ENCODE results near the gene DVL2.

Gene DVL2

DNA sequence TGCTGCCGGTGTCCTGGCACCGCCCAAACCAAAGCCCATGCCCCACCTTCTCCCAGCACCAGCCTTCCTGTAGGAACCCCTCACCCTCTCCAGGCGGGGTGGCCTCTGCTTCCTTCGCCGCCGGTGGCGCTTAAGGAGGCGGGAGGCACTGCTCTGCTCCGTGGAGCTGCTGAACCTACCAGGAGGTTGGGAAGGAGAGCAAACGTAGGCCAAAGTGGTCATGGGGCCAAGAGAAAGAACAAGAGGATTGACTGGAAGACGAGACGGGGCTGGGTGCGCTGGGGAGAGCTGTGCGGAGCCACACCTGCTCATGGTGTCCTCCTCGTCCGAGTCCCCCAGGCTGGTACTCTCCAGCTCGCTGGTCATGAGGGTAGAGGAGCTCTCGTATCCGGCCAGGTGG lies 4.8 kb downstream of the DVL2 start:
- Histone ChIP-seq H3K9ac (ENCODE audit: low read length) (no peak overlapping the region), H3K79me2 (ENCODE audit: insufficient read depth, low read length) (peaks cover 23% of the 10 kb centered on the region), H3K4me3 (ENCODE audit: low read depth, low read length, poor library complexity, severe bottlenecking) (no peak overlapping the region), H3K4me1 (ENCODE audit: insufficient read depth, low read length, severe bottlenecking) (peaks cover 12% of the 10 kb centered on the region), H3K9me3 (ENCODE audit: low read length) (no peaks in the 10 kb centered on the region), H3K27ac (ENCODE audit: low read depth, low read length, poor library complexity, severe bottlenecking) (no peak overlapping the region), H3K36me3 (ENCODE audit: insufficient read depth, low read length) (peaks cover 73% of the 10 kb centered on the region), H3F3A (ENCODE audit: insufficient read depth, low read length) (no peaks in the 10 kb centered on the region; the same call in 1 of the 2 replicates), H3K27me3 (ENCODE audit: insufficient read depth, low read length) (no peaks in the 10 kb centered on the region), H2AFZ (ENCODE audit: low read length) (no peak overlapping the region), H3K4me2 (ENCODE audit: low read length) (no peak overlapping the region), H4K20me1 (ENCODE audit: insufficient read depth, low read length) (no peaks in the 10 kb centered on the region), H3K9me2 (ENCODE audit: low read depth, low read length) (no peaks in the 10 kb centered on the region)
- TF ChIP-seq CTCF (IDR thresholded peaks at IDR 0.05; ENCODE audit: low read length) (no peak), EZH2 (IDR thresholded peaks at IDR 0.05; ENCODE audit: borderline replicate concordance, low read length) (no peak)

DNA sequence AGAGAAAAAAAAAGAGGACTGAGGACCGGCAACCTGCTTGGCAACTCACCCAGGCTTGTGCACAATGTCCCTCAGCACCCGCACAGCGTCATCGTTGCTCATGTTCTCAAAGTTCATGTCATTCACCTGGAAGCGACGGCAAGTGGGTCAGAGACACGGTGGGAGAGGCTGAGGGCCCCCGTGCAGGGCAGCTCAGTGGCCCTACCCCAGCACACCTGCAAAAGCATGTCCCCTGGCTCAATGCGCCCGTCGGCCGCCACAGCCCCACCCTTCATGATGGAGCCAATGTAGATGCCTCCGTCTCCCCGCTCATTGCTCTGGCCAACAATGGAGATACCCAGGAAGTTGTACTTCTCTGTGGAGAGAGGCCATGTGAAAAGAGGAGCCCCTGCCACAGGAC lies 5.4 kb downstream of the DVL2 start:
- Histone ChIP-seq H3K4me3 (ENCODE audit: low read depth, low read length, poor library complexity, severe bottlenecking) (no peak overlapping the region), H3K9me2 (ENCODE audit: low read depth, low read length) (no peaks in the 10 kb centered on the region), H3K9me3 (ENCODE audit: low read length) (no peaks in the 10 kb centered on the region), H2AFZ (ENCODE audit: low read length) (no peak overlapping the region), H3K27me3 (ENCODE audit: insufficient read depth, low read length) (no peaks in the 10 kb centered on the region), H3K79me2 (ENCODE audit: insufficient read depth, low read length) (peaks cover 23% of the 10 kb centered on the region), H3K9ac (ENCODE audit: low read length) (no peak overlapping the region), H3F3A (ENCODE audit: insufficient read depth, low read length) (no peaks in the 10 kb centered on the region; the same call in 1 of the 2 replicates), H3K4me1 (ENCODE audit: insufficient read depth, low read length, severe bottlenecking) (peaks cover 11% of the 10 kb centered on the region), H3K36me3 (ENCODE audit: insufficient read depth, low read length) (peaks cover 79% of the 10 kb centered on the region), H3K27ac (ENCODE audit: low read depth, low read length, poor library complexity, severe bottlenecking) (no peak overlapping the region), H4K20me1 (ENCODE audit: insufficient read depth, low read length) (no peaks in the 10 kb centered on the region), H3K4me2 (ENCODE audit: low read length) (no peak overlapping the region)
- TF ChIP-seq CTCF (IDR thresholded peaks at IDR 0.05; ENCODE audit: low read length) (no peak), EZH2 (IDR thresholded peaks at IDR 0.05; ENCODE audit: borderline replicate concordance, low read length) (no peak)

DNA sequence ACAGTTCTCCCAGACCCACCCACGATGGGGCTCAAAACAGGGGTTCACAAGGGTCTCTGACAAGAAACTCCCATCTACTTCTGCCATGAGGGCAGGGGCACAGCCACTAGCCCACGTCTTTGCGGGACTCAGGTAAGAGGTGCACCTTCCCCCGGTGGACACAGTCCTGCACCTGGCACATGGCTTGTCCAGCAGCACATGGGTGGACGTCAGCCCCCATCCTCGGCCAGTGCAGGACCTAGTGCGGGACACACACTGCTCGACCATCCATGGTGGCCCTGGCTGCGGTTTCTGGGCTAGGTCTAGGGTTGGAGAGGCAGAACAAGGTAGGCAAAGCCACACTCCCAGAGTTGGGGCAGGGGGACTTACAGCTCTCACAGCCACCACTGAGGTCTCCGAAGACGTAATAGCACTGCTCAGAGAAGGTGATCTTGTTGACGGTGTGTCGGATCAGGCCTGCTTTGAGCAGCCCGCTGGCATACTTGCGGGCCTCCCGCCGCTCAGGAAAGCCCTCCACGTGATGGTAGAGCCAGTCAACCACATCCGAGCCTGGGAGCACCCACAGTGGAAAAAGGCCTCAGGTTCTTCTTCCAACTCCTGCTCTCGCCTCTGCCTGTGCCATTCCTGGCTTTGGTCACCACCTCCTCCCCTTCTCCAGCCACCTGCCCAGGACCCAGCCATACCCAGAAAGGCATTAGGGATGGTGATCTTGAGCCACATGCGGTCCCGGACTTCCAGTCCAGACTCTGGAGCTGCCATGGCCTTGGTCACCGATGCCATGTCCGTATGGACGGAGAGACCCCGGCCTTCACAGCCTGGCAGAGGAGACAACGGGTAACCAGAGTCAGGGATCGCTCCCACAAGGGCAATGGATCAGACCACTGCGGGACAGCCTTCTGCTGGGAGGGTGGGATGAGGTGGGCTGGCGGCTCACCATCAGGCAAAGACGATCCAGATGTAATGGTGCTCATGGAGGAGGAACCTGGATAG lies 7.3 kb downstream of the DVL2 start:
- no peak overlapping the region for H2AFZ ChIP-seq (ENCODE audit: low read length)
- no peaks in the 10 kb centered on the region for H4K20me1 ChIP-seq (ENCODE audit: insufficient read depth, low read length)
- peaks cover 5% of the 10 kb centered on the region for H3K79me2 ChIP-seq (ENCODE audit: insufficient read depth, low read length)
- no peaks in the 10 kb centered on the region for H3K27me3 ChIP-seq (ENCODE audit: insufficient read depth, low read length)
- H3K9me2 ChIP-seq (ENCODE audit: low read depth, low read length) = no peaks in the 10 kb centered on the region
- H3K9me3 ChIP-seq (ENCODE audit: low read length) = no peaks in the 10 kb centered on the region
- peaks cover 92% of the 10 kb centered on the region for H3K36me3 ChIP-seq (ENCODE audit: insufficient read depth, low read length)
- TF ChIP-seq CTCF (IDR thresholded peaks at IDR 0.05; ENCODE audit: low read length) (no peak), EZH2 (IDR thresholded peaks at IDR 0.05; ENCODE audit: borderline replicate concordance, low read length) (no peak)
- H3K9ac ChIP-seq (ENCODE audit: low read length) = no peak overlapping the region
- no peaks in the 10 kb centered on the region; the same call in 1 of the 2 replicates for H3F3A ChIP-seq (ENCODE audit: insufficient read depth, low read length)
- no peak overlapping the region for H3K4me3 ChIP-seq (ENCODE audit: low read depth, low read length, poor library complexity, severe bottlenecking)
- no peak overlapping the region for H3K27ac ChIP-seq (ENCODE audit: low read depth, low read length, poor library complexity, severe bottlenecking)
- peaks cover 4% of the 10 kb centered on the region for H3K4me1 ChIP-seq (ENCODE audit: insufficient read depth, low read length, severe bottlenecking)
- no peak overlapping the region for H3K4me2 ChIP-seq (ENCODE audit: low read length)

Data from OCI-LY1 (cell line).